Loucy (cell line): Measurements from ENCODE around the gene ARL5A.

ENCODE experiments used
- H2AFZ ChIP-seq: fragments of 200-600 bp; sonication (generic); 2 replicates; pipeline ENCODE4 v1.6.0; 2016; ENCODE audit warnings: antibody characterized with exemption, mild to moderate bottlenecking, low read length, moderate library complexity
- H3F3A ChIP-seq: fragments of 200-600 bp; 2 replicates; pipeline ENCODE4 v1.6.0; 2016; ENCODE audit warnings: antibody characterized with exemption, low read depth, mild to moderate bottlenecking
- H3K27me3 ChIP-seq: fragments of 200-600 bp; sonication (generic); 2 replicates; pipeline ENCODE4 v1.6.1; 2014; ENCODE audit warnings: low read length, mild to moderate bottlenecking; ENCODE audit not compliant: insufficient read depth, poor library complexity, severe bottlenecking
- H3K36me3 ChIP-seq: fragments of 200-600 bp; sonication (generic); 2 replicates; pipeline ENCODE4 v1.6.1; 2016; ENCODE audit warnings: low read length; ENCODE audit not compliant: insufficient read depth
- H3K4me1 ChIP-seq: fragments of 200-600 bp; sonication (generic); 2 replicates; pipeline ENCODE4 v1.5.1; 2014; ENCODE audit warnings: low read length, mild to moderate bottlenecking; ENCODE audit not compliant: insufficient read depth, poor library complexity, severe bottlenecking
- H3K4me2 ChIP-seq: fragments of 200-600 bp; sonication (generic); 2 replicates; pipeline ENCODE4 v1.6.0; 2014; ENCODE audit warnings: antibody characterized with exemption, low read length, low read depth, mild to moderate bottlenecking; ENCODE audit not compliant: poor library complexity, severe bottlenecking
- H3K4me3 ChIP-seq: fragments of 200-600 bp; sonication (generic); 2 replicates; pipeline ENCODE4 v1.5.1; 2014; ENCODE audit warnings: low read length, mild to moderate bottlenecking, mixed read lengths; ENCODE audit not compliant: poor library complexity, severe bottlenecking
- H3K79me2 ChIP-seq: fragments of 200-600 bp; sonication (generic); 2 replicates; pipeline ENCODE4 v1.6.1; 2014; ENCODE audit warnings: low read length; ENCODE audit not compliant: insufficient read depth
- H3K9ac ChIP-seq: fragments of 200-600 bp; sonication (generic); 2 replicates; pipeline ENCODE4 v1.6.0; 2014; ENCODE audit warnings: mild to moderate bottlenecking, low read depth, low read length, moderate library complexity; ENCODE audit not compliant: poor library complexity, severe bottlenecking
- H3K9me2 ChIP-seq: fragments of 200-600 bp; sonication (generic); replicated peaks from 2 replicates; pipeline ENCODE4 v1.6.1; 2016; ENCODE audit warnings: low read depth, low read length, mixed read lengths
- H3K9me3 ChIP-seq: fragments of 200-600 bp; sonication (generic); 2 replicates; pipeline ENCODE4 v1.6.1; 2014; ENCODE audit warnings: mild to moderate bottlenecking, antibody characterized with exemption, low read length, low read depth; ENCODE audit not compliant: insufficient read depth
- H4K20me1 ChIP-seq: fragments of 200-600 bp; sonication (generic); 2 replicates; pipeline ENCODE4 v1.6.0; 2014; ENCODE audit warnings: antibody characterized with exemption, low read length, mild to moderate bottlenecking; ENCODE audit not compliant: insufficient read depth, poor library complexity, severe bottlenecking
- CTCF ChIP-seq: fragments of 200-600 bp; sonication (generic); conservative IDR thresholded peaks from 2 replicates; pipeline ENCODE4 v1.5.1; 2014; ENCODE audit warnings: mild to moderate bottlenecking, antibody characterized with exemption, low read length
- EZH2phosphoT487 ChIP-seq: fragments of 200-600 bp; IDR thresholded peaks from 2 replicates; pipeline ENCODE4 v1.6.1; 2018; ENCODE audit warnings: antibody characterized with exemption, mild to moderate bottlenecking, moderate library complexity, borderline replicate concordance

ARL5A gene

DNA sequence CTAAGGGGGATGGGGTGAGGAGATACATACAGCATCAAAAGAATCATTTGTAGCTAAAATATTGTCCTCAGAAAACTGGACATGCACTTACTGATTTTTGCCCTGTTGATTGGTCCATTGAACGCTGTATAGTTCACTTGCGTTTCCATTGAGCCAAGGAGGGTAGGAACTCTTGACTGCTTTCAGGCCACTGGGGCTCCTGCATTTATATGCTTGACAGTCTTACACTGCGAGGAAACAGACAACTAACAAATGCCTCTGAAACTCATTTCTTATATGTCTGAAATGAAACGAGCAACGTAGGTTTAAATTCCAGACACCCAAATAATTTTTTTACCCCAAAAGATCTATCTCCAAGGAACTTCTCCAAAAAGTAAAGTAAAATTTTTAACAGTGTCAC, 42.1 kb downstream of the ARL5A start:
- Histone ChIP-seq H3K4me1 (peaks cover 4% of the 10 kb centered on the region), H3K9me3 (no peaks in the 10 kb centered on the region), H3K4me3 (no peak overlapping the region), H3F3A (no peaks in the 10 kb centered on the region), H3K36me3 (no peaks in the 10 kb centered on the region), H3K4me2 (no peak overlapping the region), H2AFZ (no peak overlapping the region), H3K9me2 (no peaks in the 10 kb centered on the region), H3K79me2 (no peaks in the 10 kb centered on the region), H3K9ac (no peak overlapping the region), H4K20me1 (no peaks in the 10 kb centered on the region), H3K27me3 (no peaks in the 10 kb centered on the region)
- TF ChIP-seq CTCF (no peak), EZH2phosphoT487 (no peak)

- no peaks in the 10 kb centered on the region for H3K27me3 ChIP-seq
- no peaks in the 10 kb centered on the region for H3F3A ChIP-seq
- H3K4me1 ChIP-seq: peaks cover 4% of the 10 kb centered on the region
- H3K4me3 ChIP-seq: no peak overlapping the region
- no peaks in the 10 kb centered on the region for H4K20me1 ChIP-seq
- H3K9ac ChIP-seq: no peak overlapping the region
- no peaks in the 10 kb centered on the region for H3K36me3 ChIP-seq
- no peak overlapping the region for H3K4me2 ChIP-seq
- H3K9me3 ChIP-seq: no peaks in the 10 kb centered on the region
- H3K79me2 ChIP-seq: no peaks in the 10 kb centered on the region
- TF ChIP-seq CTCF (no peak), EZH2phosphoT487 (no peak)
- H3K9me2 ChIP-seq: no peaks in the 10 kb centered on the region
- H2AFZ ChIP-seq: no peak overlapping the region
These were observed 45.1 kb downstream of the ARL5A start for GRCh38 chr2:151783133-151783520.

DNA sequence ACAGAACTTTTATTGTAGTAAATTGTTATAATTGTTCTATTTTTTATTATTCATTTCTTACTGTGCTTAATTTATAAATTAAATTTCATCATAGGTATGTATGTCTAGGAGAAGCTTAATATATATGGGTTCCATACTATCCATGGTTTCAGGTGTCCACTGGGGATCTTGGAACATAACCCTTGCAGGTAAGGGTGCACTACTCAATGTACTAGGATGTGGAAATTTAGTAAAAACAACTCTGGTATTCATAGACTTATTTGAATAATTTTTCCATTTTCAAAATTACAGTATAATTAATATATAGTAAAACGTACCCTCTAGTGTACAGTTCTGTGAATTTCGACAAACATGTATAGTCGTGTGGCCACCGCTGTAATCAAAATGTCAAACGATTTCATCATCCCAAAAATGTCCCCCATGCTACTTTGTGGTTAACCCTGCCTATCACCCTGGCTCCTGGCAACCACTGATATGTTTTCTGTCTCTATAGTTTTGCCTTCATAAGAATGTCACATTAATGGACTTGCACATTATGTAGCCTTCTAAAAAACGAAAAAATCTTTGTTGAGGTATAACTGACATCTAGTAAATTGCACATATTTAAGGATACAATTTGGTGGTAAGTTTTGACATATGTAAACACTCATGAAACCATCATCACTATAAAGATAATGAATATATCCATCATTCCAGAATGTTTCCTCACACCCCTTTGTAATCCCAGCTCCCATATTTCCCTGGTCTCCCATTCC, 45.7 kb downstream of the ARL5A start:
- Histone ChIP-seq H3K36me3 (no peaks in the 10 kb centered on the region), H4K20me1 (no peaks in the 10 kb centered on the region), H3K4me1 (peaks cover 4% of the 10 kb centered on the region), H3K9ac (no peak overlapping the region), H3K4me2 (no peak overlapping the region), H3K9me2 (no peaks in the 10 kb centered on the region), H2AFZ (no peak overlapping the region), H3K27me3 (no peaks in the 10 kb centered on the region), H3K4me3 (no peak overlapping the region), H3F3A (no peaks in the 10 kb centered on the region), H3K9me3 (no peaks in the 10 kb centered on the region), H3K79me2 (no peaks in the 10 kb centered on the region)
- TF ChIP-seq EZH2phosphoT487 (no peak), CTCF (no peak)
